Spleen (tissue), 11 donors: ENCODE data around the gene CACNB1. TPM values are rescaled to one million over a fixed set of nuclear protein-coding genes. Genes with fewer than 3 reads are reported as not detected.
A peak's percentile ranks its signal among the peaks of the same experiment; 100 is the strongest.

ENCODE experiments used
- DNase-seq: peaks from one replicate; pipeline ENCODE4 v3.0.0-alpha.2; 2020
- H3K27ac ChIP-seq, 8 donors: fragments of 200-600 bp; sonication (generic) in 7 of 8; 1 replicate in 4 of 8; 2 replicates in 4 of 8; pipeline versions ENCODE4 v1.5.0 to v1.8.0; 2016 to 2021; ENCODE audit warnings: inconsistent platforms in 4 of 8, mild to moderate bottlenecking in 4 of 8, moderate library complexity in 1 of 8
- H3K27me3 ChIP-seq, 7 donors: fragments of 200-600 bp; sonication (generic) in 6 of 7; replicated peaks in 1 of 7; 1 replicate in 4 of 7; 2 replicates in 3 of 7; pipeline versions ENCODE4 v1.5.0 to v1.8.0; 2016 to 2021; ENCODE audit warnings: inconsistent platforms in 3 of 7, mild to moderate bottlenecking in 1 of 7
- H3K36me3 ChIP-seq, 6 donors: fragments of 200-600 bp; sonication (generic) in 5 of 6; 1 replicate in 4 of 6; 2 replicates in 2 of 6; pipeline versions ENCODE4 v1.5.0 to v1.8.0; 2016 to 2021; ENCODE audit warnings: inconsistent platforms in 2 of 6
- H3K4me1 ChIP-seq, 6 donors: fragments of 200-600 bp; sonication (generic) in 5 of 6; 1 replicate in 3 of 6; 2 replicates in 3 of 6; pipeline versions ENCODE4 v1.5.0 to v1.8.0; 2016 to 2021; ENCODE audit warnings: inconsistent platforms in 3 of 6
- H3K4me3 ChIP-seq, 8 donors: fragments of 200-600 bp; sonication (generic) in 7 of 8; 1 replicate in 4 of 8; 2 replicates in 4 of 8; pipeline versions ENCODE4 v1.5.0 to v1.8.0; 2016 to 2021; ENCODE audit warnings: inconsistent platforms in 4 of 8, mild to moderate bottlenecking in 4 of 8, moderate library complexity in 2 of 8
- H3K9me3 ChIP-seq, 8 donors: fragments of 200-600 bp; sonication (generic) in 7 of 8; 1 replicate in 4 of 8; 2 replicates in 4 of 8; pipeline versions ENCODE4 v1.5.0 to v1.8.0; 2016 to 2021; ENCODE audit warnings: inconsistent platforms in 4 of 8
- CTCF ChIP-seq, 11 experiments: fragments of 200-600 bp in 7 of 11; fragments of 450-650 bp in 4 of 11; sonication (generic) in 4 of 11; IDR thresholded peaks in 8 of 11; conservative IDR thresholded peaks in 3 of 11; 1 replicate in 7 of 11; 2 replicates in 4 of 11; pipeline versions ENCODE4 v1.4.0 to v1.8.0; 2016 to 2021; ENCODE audit warnings: antibody characterized with exemption in 11 of 11, inconsistent platforms in 4 of 11, mild to moderate bottlenecking in 1 of 11
- POLR2A ChIP-seq, 3 donors: fragments of 450-650 bp; IDR thresholded peaks; one replicate each; pipeline ENCODE4 v1.5.1; 2017; ENCODE audit warnings: antibody characterized with exemption in 3 of 3, mild to moderate bottlenecking in 1 of 3
- POLR2AphosphoS5 ChIP-seq, 3 donors: sonication (generic); formaldehyde crosslinking; IDR thresholded peaks; one replicate each; pipeline ENCODE4 v1.5.1; 2017; ENCODE audit warnings: antibody characterized with exemption in 3 of 3
- WGBS, 5 donors: extraction: QIAGEN DNeasy Blood & Tissue Kit in 3 of 5; methylation state at CpG; one replicate each; pipeline versions ENCODE4 v1.1.5 to v1.1.7; 2013 to 2018; 5-methylcytosine and 5-hydroxymethylcytosine counted together
- intact Hi-C: fragments of 100-400 bp; cut with DNase I; formaldehyde crosslinking; loops from one replicate; pipeline ENCODE4 v1.15.0; 2023; ENCODE audit warnings: low total_unique reads
- polyA plus RNA-seq, 3 donors: library from polyadenylated mRNA; stranded (reverse); fragments of 200-250 nt; gene quantifications; one replicate each; pipeline ENCODE4 v1.2.1, GENCODE V29; 2013
- total RNA-seq, 7 donors: library from RNA; depleted of rRNA in 3 of 7; stranded (reverse); fragments of >200 nt in 3 of 7; fragmentation: NEBNext Ultra II Directional in 4 of 7; extraction: Animal tissue kit (Norgen Biotek cat#: 25700) in 4 of 7; gene quantifications; one replicate each; pipeline versions ENCODE4 v1.1.0 to v1.2.1, GENCODE V29; 2016 to 2021
- donor health status: healthy with polysubstance abuse.
- donor health status: DM: no; HTN: no; CAD: no; lungs with moderate emphysema.
- donor health status: DM: no; HTN: no; CAD: no.
- donor health status: Bipolar disorder and iron deficiency.
- donor health status: healthy.
- donor health status: DM: no; HTN: no; CAD: no.
- donor health status: DM: yes; HTN: yes; CAD: no.

CACNB1 gene
- total and polyA plus RNA-seq, 10 donors = 2.0 to 11.9 (median 6.7) TPM

DNA sequence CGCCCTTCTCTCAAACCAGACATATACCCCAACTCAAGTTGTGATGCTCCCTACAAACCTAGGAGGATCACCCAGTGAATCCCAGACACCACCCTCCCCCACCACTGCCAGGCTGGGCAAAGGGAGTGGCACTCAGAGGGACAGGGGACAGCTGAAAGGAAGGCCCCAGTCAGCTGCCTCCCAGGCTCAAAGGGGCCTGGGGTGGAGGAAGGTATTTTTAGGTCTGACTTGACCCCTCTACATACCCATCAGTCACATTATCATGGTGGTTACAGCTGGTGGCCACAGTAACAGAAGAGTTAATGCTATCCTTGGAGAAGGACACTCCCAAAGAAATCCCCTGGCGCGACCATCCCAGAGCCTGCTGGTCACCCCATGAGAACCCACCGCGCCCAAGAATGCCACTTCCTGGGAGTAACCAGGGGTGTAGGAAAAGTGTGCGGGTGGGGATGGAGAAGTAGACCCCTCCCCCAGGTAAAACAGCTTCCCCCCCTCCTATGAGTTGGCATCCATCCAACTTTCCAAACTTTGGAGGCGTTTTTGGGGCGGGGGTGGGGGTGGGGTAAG lies 1.1 kb downstream of the CACNB1 start:
- H3K27ac ChIP-seq = peak overlapping the region in 5 of 8 donors; percentile 6 to 98 (median 96)
- 43 to 88% (median 58%) methylated on average over 6 to 8 of the region's 8 CpGs for WGBS, 5 donors
- H3K27me3 ChIP-seq = peaks cover 0 to 12% (median 0%) of the 10 kb centered on the region in 7 donors
- H3K4me1 ChIP-seq = peaks cover 16 to 72% (median 52%) of the 10 kb centered on the region in 6 donors
- peak overlapping the region in 5 of 8 donors; percentile 21 to 86 (median 74) for H3K4me3 ChIP-seq
- peaks cover 0 to 27% (median 15%) of the 10 kb centered on the region in 6 donors for H3K36me3 ChIP-seq
- intact Hi-C loops = no loop called here
- TF ChIP-seq CTCF (IDR thresholded peaks at IDR 0.05 in 8 of 11, conservative IDR thresholded peaks at IDR 0.05 in 3 of 11) (no peak), POLR2AphosphoS5 (IDR thresholded peaks at IDR 0.05) (no peak)
- H3K9me3 ChIP-seq = no peaks in the 10 kb centered on the region
- no peak for DNase-seq

GRCh38 chr17:39195568-39196160 lies 1.8 kb downstream of the CACNB1 start:
- Histone ChIP-seq H3K27me3 (peaks cover 0 to 12% (median 0%) of the 10 kb centered on the region in 7 donors), H3K4me1 (peaks cover 10 to 66% (median 46%) of the 10 kb centered on the region in 6 donors), H3K27ac (peak overlapping the region in 7 of 8 donors; percentile 6 to 98 (median 20)), H3K36me3 (peaks cover 0 to 30% (median 14%) of the 10 kb centered on the region in 6 donors), H3K4me3 (peak overlapping the region in 1 of 8 donors; percentile 79), H3K9me3 (no peaks in the 10 kb centered on the region)
- TF ChIP-seq CTCF (IDR thresholded peaks at IDR 0.05 in 8 of 11, conservative IDR thresholded peaks at IDR 0.05 in 3 of 11) (no peak), POLR2AphosphoS5 (IDR thresholded peaks at IDR 0.05) (no peak), POLR2A (IDR thresholded peaks at IDR 0.05) (no peak)
- DNase-seq = no peak
- WGBS, 5 donors = 37 to 45% (median 40%) methylated on average over 6 to 8 of the region's 8 CpGs
- intact Hi-C loops = no loop called here

DNA sequence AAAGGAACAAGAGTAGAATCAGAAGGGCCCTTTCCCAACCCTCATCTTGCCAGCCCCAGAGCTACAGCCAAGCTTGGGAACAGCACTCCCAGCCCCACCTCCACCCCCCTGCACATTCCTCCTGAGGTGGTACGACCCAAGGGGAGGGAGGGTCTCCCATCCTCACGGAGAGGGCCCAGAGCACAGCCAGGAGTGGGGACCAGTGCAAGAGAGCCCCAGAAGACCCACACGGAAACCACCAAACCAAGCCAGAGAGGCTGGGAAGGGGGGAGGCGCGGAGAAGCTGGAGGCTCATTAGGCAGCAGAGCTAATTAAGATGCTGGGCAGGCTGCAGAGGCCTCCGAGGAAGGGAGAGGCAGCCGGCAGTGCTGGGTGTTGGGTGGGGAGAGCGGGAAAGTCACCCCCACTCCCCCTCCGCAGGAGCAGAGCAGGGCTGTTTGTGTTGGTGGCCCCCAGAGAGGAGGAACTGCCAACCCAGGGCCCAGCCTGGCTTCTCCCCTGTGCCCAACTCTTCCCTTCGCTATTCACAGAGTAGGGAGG lies 2.4 kb downstream of the CACNB1 start:
- WGBS, 5 donors = 68 to 89% (median 85%) methylated on average over 9 to 10 of the region's 10 CpGs
- no peak for DNase-seq
- H3K27me3 ChIP-seq = peaks cover 0 to 12% (median 0%) of the 10 kb centered on the region in 7 donors
- TF ChIP-seq POLR2AphosphoS5 (IDR thresholded peaks at IDR 0.05) (no peak), CTCF (IDR thresholded peaks at IDR 0.05 in 8 of 11, conservative IDR thresholded peaks at IDR 0.05 in 3 of 11) (no peak), POLR2A (IDR thresholded peaks at IDR 0.05) (no peak)
- peaks cover 9 to 63% (median 44%) of the 10 kb centered on the region in 6 donors for H3K4me1 ChIP-seq
- intact Hi-C loops = no loop called here
- no peak overlapping the region for H3K4me3 ChIP-seq
- H3K36me3 ChIP-seq = peaks cover 0 to 36% (median 14%) of the 10 kb centered on the region in 6 donors
- peak overlapping the region in 4 of 8 donors; percentile 20 to 98 (median 97) for H3K27ac ChIP-seq
- H3K9me3 ChIP-seq = no peaks in the 10 kb centered on the region
